ENCODE data around the gene APBB2.

- TF ChIP-seq FOXJ3 (CRISPR knock-in tag; IDR thresholded peaks at IDR 0.05; ENCODE audit: borderline replicate concordance), result no peak
- no peak for TF ChIP-seq CTCF (IDR thresholded peaks at IDR 0.05)
- no peak for TF ChIP-seq ATF2 (CRISPR knock-in tag; IDR thresholded peaks at IDR 0.05; ENCODE audit: borderline replicate concordance, low read depth)
- TF ChIP-seq ZBTB43 (CRISPR knock-in tag; IDR thresholded peaks at IDR 0.05), result no peak
- TF ChIP-seq ZSCAN18 (CRISPR knock-in tag; IDR thresholded peaks at IDR 0.05), result no peak
- TF ChIP-seq NFE2L1 (CRISPR knock-in tag; IDR thresholded peaks at IDR 0.05), result no peak
- TF ChIP-seq JUN (CRISPR knock-in tag; IDR thresholded peaks at IDR 0.05), result no peak
- TF ChIP-seq SMAD4 (CRISPR knock-in tag; IDR thresholded peaks at IDR 0.05), result no peak
- TF ChIP-seq PREB (CRISPR knock-in tag; IDR thresholded peaks at IDR 0.05; ENCODE audit: borderline replicate concordance), result no peak
- no peak for TF ChIP-seq MAX (CRISPR knock-in tag; IDR thresholded peaks at IDR 0.05)
- no peak for TF ChIP-seq CBFB (CRISPR knock-in tag; IDR thresholded peaks at IDR 0.05; ENCODE audit: low read depth)
- no peak for TF ChIP-seq MXD4 (CRISPR knock-in tag; IDR thresholded peaks at IDR 0.05; ENCODE audit: borderline replicate concordance)
- no peak for TF ChIP-seq NR2C2 (CRISPR knock-in tag; IDR thresholded peaks at IDR 0.05)
These were observed 108.3 kb downstream of the APBB2 start for GRCh38 chr4:41106081-41106480.
